HCEC 1CT (cell line): ENCODE measurements around the gene TBC1D22A.
"Not testable (repeated sequence)": the region's sequence is repeated elsewhere in the genome, so short reads cannot be mapped to it uniquely, and the experiment has no call there.

Experiments used
- DNase-seq: peaks from one replicate; pipeline ENCODE4 v3.0.0-alpha.2; 2017

TBC1D22A gene

GRCh38 chr22:47131632-47132427, 369.4 kb downstream of the TBC1D22A start:
- DNase-seq, result no peak

GRCh38 chr22:47132428-47132825, 370.0 kb downstream of the TBC1D22A start:
- DNase-seq, result no peak

- DNase-seq, result no peak
Observed at GRCh38 chr22:47133061-47133969, 370.9 kb downstream of the TBC1D22A start.

GRCh38 chr22:47134222-47134621, 371.8 kb downstream of the TBC1D22A start:
- DNase-seq, result no peak

DNA sequence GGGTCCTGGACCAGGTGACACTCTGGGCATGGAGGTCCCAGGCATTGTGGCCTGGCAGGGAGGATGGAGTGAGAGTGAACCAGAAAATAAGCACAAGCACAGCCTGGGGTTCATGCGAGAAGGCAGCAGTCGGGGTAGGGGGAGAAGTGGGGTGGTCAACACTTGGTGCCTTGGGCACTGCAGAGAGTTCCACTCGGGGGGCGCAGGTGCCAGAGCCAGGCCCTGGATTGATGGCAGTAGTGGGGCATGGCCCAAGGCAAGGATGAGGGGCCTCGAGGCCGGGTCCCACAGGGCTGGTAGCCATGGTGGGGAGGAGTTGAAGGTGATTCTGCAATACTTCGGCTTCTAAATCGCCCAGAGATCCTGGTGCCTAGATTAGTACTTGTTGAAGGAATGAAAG, 372.9 kb downstream of the TBC1D22A start:
- DNase-seq, result no peak

GRCh38 chr22:47136050-47136449, 373.6 kb downstream of the TBC1D22A start:
- no peak for DNase-seq

DNA sequence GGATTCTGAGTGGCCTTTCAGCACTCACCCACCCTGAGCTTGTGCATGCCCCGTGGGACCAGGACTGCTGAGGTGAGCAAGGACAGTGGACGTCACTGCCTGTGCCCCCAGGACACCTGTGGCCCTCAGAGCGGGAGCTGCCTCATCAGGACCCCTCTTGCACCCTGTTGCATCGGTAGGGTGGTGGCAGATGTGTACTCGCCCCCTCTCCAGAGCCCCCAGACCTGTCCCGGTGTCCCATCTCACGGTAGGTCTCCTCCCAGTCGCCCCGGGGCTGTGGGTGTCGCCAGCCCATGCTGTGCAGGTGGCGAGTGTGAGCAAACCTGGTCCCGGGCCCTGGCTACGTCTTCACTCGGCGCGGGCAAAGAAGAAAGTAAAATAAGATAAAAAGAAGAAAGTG, 374.2 kb downstream of the TBC1D22A start:
- no peak for DNase-seq

GRCh38 chr22:47139013-47139789, 376.8 kb downstream of the TBC1D22A start:
- DNase-seq, result no peak

DNA sequence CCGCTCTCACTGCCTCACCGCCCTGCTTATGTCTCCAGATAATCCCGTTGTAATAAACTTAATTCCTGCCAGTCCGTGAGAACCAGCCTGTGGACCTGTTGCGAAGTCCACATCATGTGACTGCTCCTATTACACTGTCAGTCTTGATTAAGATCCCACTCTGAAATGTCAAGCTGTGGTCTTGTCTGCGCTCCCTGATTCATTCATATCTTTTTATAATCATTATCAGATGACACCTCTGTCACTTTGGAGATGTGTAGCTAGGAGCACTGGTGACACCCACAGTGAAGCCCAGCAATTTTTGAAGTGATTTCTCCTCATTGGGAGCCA, 377.3 kb downstream of the TBC1D22A start:
- no peak for DNase-seq

DNA sequence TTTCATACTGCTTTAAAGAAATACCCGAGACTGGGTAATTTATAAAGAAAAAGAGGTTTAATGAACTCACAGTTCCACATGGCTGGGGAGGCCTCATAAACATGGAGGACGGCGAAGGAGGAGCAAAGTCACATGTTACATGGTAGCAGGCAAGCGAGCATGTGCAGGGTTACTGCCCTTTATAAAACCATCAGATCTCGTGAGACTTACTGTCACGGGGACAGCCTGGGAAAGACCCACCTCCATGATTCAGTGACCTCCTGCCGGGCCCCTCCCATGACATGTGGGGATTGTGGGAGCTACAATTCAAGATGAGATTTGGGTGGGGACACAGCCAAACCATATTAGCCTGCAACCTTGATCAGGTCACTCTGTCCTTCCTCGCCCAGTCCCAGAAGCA, 378.5 kb downstream of the TBC1D22A start:
- DNase-seq, result not testable (repeated sequence)

- no peak for DNase-seq
Observed at GRCh38 chr22:47142427-47143046, 380.1 kb downstream of the TBC1D22A start.

GRCh38 chr22:47143249-47143938, 380.9 kb downstream of the TBC1D22A start:
- no peak for DNase-seq

- no peak for DNase-seq
Observed at GRCh38 chr22:47144076-47144765, 381.8 kb downstream of the TBC1D22A start.

DNA sequence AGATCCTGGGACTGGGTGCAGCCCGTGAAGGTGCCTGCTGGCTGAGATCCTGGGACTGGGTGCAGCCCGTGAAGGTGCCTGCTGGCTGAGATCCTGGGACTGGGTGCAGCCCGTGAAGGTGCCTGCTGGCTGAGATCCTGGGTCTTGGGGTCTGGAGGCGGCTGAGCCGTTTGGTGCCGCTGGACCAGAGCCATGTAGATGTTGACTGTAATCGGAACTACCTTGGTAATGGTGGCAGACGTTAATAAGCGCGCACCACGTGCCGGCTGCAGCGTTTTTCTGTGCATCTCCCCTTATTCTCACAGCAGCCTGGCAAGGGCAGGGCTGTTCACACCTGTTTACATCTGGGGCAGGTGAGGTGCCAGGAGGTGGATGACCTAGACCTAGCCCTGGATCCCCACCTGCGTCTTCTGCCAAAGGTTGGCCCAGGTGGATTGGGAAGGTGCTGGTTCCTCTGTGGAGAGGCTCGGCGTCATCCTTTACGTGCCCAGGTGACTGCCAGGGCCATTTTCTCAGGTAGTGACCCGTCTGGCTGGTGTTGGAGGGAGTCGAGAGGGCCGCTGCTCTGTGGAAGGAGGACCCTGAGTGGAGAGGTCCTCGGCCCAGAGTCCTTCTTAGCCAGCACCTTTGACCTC, 382.5 kb downstream of the TBC1D22A start:
- DNase-seq, result no peak

DNA sequence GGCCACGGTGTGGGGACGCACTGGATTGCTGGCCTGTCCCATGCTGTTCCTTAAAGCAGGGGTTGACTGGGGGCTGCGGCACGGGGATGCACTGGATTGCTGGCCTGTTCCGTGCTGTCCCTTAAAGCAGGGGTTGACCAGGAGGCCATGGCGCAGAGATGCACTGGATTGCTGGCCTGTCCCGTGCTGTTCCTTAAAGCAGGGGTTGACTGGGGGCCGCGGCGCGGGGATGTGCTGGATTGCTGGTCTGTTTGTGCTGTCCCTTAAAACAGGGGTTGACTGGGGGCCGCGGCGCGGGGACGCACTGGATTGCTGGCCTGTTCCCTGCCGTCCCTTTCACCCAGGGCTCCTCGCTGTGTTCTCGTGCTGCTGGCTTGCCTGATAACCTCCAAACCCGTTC, 383.4 kb downstream of the TBC1D22A start:
- no peak for DNase-seq

DNA sequence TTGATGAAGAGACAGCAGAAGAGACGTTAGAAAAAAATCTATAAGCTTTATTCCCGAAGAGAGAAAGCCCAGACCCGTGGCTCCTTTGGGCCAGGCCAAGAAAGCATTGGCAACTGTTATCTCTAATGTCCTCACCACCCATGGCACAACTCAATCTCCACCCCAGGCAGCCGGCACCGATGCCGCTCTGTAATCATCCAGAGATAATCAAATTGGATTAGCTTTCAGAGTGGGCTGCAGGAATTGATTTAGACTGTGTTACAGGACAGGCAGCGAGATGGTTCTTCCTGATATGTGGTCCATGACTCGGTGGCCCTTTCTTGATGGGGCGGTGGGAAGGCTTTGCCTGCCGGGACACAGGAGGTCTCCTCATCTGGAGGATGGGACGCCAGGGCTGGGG, 383.9 kb downstream of the TBC1D22A start:
- DNase-seq, result no peak

GRCh38 chr22:47146941-47147340, 384.5 kb downstream of the TBC1D22A start:
- no peak for DNase-seq

- no peak for DNase-seq
Observed at GRCh38 chr22:47147572-47147971, 385.1 kb downstream of the TBC1D22A start.

GRCh38 chr22:47148510-47148909, 386.1 kb downstream of the TBC1D22A start:
- no peak for DNase-seq

- DNase-seq, result no peak
Observed at GRCh38 chr22:47148956-47149728, 386.7 kb downstream of the TBC1D22A start.
